Fibroblast of skin of right quadriceps (primary cell): ENCODE data around the gene C17orf78.
A peak's percentile ranks its signal among the peaks of the same experiment; 100 is the strongest.
"Not testable (repeated sequence)": the region's sequence is repeated elsewhere in the genome, so short reads cannot be mapped to it uniquely, and the experiment has no call there.

ENCODE experiments used
- DNase-seq: peaks from one replicate; pipeline ENCODE4 v3.0.0-alpha.2; 2013

Gene C17orf78

GRCh38 chr17:37375706-37376105, at the start of gene C17orf78:
Gene C17orf78 (plus strand): TSS chr17:37375985. CDS start chr17:37376093, 108 bp downstream.
- DNase-seq: no peak

- peak; percentile 66 for DNase-seq
Observed at GRCh38 chr17:37327341-37328090, 48.3 kb upstream of the C17orf78 start.

- DNase-seq: no peak
Observed at GRCh38 chr17:37338847-37339246, 36.9 kb upstream of the C17orf78 start.

- DNase-seq: no peak
Observed at GRCh38 chr17:37339321-37339720, 36.5 kb upstream of the C17orf78 start.

GRCh38 chr17:37340804-37341203, 35.0 kb upstream of the C17orf78 start:
- DNase-seq: no peak

GRCh38 chr17:37342589-37342988, 33.2 kb upstream of the C17orf78 start:
- DNase-seq: no peak

GRCh38 chr17:37344519-37344918, 31.3 kb upstream of the C17orf78 start:
- DNase-seq: no peak

- DNase-seq: not testable (repeated sequence)
Observed at GRCh38 chr17:37346863-37347402, 28.9 kb upstream of the C17orf78 start.

GRCh38 chr17:37356796-37357569, 18.8 kb upstream of the C17orf78 start:
- DNase-seq: not testable (repeated sequence)

- peak; percentile 48 for DNase-seq
Observed at GRCh38 chr17:37358098-37358829, 17.5 kb upstream of the C17orf78 start.

GRCh38 chr17:37358830-37359681, 16.7 kb upstream of the C17orf78 start:
- DNase-seq: peak; percentile 86

GRCh38 chr17:37359682-37360188, 16.1 kb upstream of the C17orf78 start:
- DNase-seq: no peak

- no peak for DNase-seq
Observed at GRCh38 chr17:37360632-37361031, 15.2 kb upstream of the C17orf78 start.

GRCh38 chr17:37361543-37361942, 14.2 kb upstream of the C17orf78 start:
- no peak for DNase-seq

- DNase-seq: no peak
Observed at GRCh38 chr17:37365589-37365988, 10.2 kb upstream of the C17orf78 start.

GRCh38 chr17:37368577-37368976, 7.2 kb upstream of the C17orf78 start:
- peak; percentile 21 for DNase-seq

GRCh38 chr17:37373530-37374159, 2.1 kb upstream of the C17orf78 start:
- DNase-seq: peak; percentile 80

- DNase-seq: no peak
Observed at GRCh38 chr17:37382056-37382455, 6.3 kb downstream of the C17orf78 start.

GRCh38 chr17:37384560-37385149, 8.9 kb downstream of the C17orf78 start:
- DNase-seq: no peak

- DNase-seq: no peak
Observed at GRCh38 chr17:37385474-37385990, 9.7 kb downstream of the C17orf78 start.

GRCh38 chr17:37386462-37386861, 10.7 kb downstream of the C17orf78 start:
- no peak for DNase-seq
